ENCODE data around the gene NTF4.

DNA sequence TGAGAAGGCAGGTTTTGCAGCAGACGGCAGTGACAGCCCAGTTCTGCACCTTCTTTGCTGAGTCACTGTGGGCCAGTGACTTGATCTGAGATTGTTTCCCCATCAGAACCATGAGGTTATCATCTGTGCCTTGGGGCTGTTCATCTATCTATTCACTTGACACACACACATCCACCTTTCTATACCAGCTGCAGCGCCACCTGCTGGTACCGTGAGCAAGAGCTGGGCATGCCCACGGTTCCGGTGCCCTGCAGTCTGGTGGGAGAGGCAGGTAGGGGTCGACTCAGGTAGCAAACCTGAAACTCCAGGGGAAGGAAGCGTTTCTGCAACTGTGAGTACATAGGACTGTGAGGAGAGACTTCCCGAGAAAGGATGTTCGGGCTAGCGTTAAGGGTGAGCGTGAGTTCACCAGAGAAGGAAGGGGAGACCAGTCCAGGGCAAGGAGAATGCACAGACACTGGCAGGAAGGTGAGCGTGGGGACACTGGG is 42.1 kb upstream of the NTF4 start:
- TF ChIP-seq, protein P1, sequence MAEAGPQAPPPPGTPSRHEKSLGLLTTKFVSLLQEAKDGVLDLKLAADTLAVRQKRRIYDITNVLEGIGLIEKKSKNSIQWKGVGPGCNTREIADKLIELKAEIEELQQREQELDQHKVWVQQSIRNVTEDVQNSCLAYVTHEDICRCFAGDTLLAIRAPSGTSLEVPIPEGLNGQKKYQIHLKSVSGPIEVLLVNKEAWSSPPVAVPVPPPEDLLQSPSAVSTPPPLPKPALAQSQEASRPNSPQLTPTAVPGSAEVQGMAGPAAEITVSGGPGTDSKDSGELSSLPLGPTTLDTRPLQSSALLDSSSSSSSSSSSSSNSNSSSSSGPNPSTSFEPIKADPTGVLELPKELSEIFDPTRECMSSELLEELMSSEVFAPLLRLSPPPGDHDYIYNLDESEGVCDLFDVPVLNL (CRISPR knock-in tag; IDR thresholded peaks at IDR 0.05; ENCODE audit: borderline replicate concordance, low read depth): no peak
- TF ChIP-seq, protein P2, sequence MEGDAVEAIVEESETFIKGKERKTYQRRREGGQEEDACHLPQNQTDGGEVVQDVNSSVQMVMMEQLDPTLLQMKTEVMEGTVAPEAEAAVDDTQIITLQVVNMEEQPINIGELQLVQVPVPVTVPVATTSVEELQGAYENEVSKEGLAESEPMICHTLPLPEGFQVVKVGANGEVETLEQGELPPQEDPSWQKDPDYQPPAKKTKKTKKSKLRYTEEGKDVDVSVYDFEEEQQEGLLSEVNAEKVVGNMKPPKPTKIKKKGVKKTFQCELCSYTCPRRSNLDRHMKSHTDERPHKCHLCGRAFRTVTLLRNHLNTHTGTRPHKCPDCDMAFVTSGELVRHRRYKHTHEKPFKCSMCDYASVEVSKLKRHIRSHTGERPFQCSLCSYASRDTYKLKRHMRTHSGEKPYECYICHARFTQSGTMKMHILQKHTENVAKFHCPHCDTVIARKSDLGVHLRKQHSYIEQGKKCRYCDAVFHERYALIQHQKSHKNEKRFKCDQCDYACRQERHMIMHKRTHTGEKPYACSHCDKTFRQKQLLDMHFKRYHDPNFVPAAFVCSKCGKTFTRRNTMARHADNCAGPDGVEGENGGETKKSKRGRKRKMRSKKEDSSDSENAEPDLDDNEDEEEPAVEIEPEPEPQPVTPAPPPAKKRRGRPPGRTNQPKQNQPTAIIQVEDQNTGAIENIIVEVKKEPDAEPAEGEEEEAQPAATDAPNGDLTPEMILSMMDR (IDR thresholded peaks at IDR 0.05): peak; percentile 78
- no peak for TF ChIP-seq ZNF263 (CRISPR knock-in tag; IDR thresholded peaks at IDR 0.05; ENCODE audit: low read depth)
- TF ChIP-seq, protein P3, sequence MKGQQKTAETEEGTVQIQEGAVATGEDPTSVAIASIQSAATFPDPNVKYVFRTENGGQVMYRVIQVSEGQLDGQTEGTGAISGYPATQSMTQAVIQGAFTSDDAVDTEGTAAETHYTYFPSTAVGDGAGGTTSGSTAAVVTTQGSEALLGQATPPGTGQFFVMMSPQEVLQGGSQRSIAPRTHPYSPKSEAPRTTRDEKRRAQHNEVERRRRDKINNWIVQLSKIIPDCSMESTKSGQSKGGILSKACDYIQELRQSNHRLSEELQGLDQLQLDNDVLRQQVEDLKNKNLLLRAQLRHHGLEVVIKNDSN (CRISPR knock-in tag; IDR thresholded peaks at IDR 0.05): no peak
- no peak for TF ChIP-seq NR3C1 (CRISPR knock-in tag; conservative IDR thresholded peaks at IDR 0.05; ENCODE audit: low read depth)
- TF ChIP-seq CBFB (CRISPR knock-in tag; IDR thresholded peaks at IDR 0.05; ENCODE audit: low read depth): no peak
- no peak for TF ChIP-seq GRHL2 (CRISPR knock-in tag; IDR thresholded peaks at IDR 0.05; ENCODE audit: insufficient replicate concordance, severe bottlenecking)
- TF ChIP-seq, protein P4, sequence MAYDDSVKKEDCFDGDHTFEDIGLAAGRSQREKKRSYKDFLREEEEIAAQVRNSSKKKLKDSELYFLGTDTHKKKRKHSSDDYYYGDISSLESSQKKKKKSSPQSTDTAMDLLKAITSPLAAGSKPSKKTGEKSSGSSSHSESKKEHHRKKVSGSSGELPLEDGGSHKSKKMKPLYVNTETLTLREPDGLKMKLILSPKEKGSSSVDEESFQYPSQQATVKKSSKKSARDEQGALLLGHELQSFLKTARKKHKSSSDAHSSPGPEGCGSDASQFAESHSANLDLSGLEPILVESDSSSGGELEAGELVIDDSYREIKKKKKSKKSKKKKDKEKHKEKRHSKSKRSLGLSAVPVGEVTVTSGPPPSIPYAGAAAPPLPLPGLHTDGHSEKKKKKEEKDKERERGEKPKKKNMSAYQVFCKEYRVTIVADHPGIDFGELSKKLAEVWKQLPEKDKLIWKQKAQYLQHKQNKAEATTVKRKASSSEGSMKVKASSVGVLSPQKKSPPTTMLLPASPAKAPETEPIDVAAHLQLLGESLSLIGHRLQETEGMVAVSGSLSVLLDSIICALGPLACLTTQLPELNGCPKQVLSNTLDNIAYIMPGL (CRISPR knock-in tag; IDR thresholded peaks at IDR 0.05): peak; percentile 40; the same call in 1 of the 2 replicates
- no peak for TF ChIP-seq NR2C2 (CRISPR knock-in tag; IDR thresholded peaks at IDR 0.05)
